ENCODE results near the gene CDC34. TPM values are rescaled to one million over a fixed set of nuclear protein-coding genes. Genes with fewer than 3 reads are reported as not detected.
A peak's percentile ranks its signal among the peaks of the same experiment; 100 is the strongest.

CDC34 gene
- total RNA-seq, 1 donor from 2014 or later, result 265 TPM

DNA sequence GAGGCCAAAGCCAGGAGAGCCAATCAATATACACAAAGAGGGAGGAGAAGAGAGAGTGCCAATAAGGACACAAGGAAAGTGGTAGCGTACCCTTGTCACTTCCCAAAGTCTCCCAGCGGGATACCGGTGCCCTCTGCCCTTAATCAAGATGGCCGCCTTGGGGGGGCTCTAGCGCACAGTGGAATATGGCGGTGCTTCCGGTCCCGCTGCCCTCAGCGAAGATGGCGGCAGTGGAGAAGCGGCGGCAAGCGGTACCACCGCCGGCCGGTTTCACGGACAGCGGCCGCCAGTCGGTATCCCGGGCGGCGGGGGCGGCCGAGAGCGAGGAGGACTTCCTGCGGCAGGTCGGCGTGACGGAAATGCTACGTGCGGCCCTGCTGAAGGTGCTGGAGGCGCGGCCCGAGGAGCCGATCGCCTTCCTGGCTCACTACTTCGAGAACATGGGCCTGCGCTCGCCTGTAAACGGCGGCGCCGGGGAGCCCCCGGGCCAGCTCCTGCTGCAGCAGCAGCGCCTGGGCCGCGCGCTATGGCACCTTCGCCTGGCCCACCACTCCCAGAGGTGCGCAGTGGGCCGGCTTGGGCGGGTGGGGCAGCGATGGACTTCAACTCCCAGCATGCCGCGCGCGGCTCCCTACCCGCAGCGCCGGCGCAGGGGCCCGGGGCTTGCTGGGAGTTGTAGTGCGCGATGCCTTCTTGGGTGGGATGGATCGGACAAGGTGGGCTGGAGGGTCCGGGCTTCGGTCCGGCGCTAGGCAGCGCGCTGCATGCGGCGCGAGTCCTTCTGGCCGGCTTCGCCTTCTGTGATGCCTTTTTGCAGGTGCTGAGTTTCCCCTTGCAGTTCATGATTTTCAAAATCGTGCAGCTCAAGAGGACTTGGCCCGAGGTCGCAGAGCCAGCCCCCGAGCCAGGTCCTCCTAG lies 24.0 kb upstream of the CDC34 start, which contains the start of gene TPGS1:
Gene TPGS1 (plus strand): TSS at position 212 of the 918 bp plus-strand sequence. CDS start 10 bp downstream, at position 222.
- DNase-seq (ENCODE audit: low read depth), result peak; percentile 99
- TF ChIP-seq, protein P1, sequence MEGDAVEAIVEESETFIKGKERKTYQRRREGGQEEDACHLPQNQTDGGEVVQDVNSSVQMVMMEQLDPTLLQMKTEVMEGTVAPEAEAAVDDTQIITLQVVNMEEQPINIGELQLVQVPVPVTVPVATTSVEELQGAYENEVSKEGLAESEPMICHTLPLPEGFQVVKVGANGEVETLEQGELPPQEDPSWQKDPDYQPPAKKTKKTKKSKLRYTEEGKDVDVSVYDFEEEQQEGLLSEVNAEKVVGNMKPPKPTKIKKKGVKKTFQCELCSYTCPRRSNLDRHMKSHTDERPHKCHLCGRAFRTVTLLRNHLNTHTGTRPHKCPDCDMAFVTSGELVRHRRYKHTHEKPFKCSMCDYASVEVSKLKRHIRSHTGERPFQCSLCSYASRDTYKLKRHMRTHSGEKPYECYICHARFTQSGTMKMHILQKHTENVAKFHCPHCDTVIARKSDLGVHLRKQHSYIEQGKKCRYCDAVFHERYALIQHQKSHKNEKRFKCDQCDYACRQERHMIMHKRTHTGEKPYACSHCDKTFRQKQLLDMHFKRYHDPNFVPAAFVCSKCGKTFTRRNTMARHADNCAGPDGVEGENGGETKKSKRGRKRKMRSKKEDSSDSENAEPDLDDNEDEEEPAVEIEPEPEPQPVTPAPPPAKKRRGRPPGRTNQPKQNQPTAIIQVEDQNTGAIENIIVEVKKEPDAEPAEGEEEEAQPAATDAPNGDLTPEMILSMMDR (conservative IDR thresholded peaks at IDR 0.05; ENCODE audit: low read depth, low read length), result no peak
- peak within 1 kb of the TSS; percentile 95 for H3K4me3 ChIP-seq (ENCODE audit: low read depth, low read length)

DNA sequence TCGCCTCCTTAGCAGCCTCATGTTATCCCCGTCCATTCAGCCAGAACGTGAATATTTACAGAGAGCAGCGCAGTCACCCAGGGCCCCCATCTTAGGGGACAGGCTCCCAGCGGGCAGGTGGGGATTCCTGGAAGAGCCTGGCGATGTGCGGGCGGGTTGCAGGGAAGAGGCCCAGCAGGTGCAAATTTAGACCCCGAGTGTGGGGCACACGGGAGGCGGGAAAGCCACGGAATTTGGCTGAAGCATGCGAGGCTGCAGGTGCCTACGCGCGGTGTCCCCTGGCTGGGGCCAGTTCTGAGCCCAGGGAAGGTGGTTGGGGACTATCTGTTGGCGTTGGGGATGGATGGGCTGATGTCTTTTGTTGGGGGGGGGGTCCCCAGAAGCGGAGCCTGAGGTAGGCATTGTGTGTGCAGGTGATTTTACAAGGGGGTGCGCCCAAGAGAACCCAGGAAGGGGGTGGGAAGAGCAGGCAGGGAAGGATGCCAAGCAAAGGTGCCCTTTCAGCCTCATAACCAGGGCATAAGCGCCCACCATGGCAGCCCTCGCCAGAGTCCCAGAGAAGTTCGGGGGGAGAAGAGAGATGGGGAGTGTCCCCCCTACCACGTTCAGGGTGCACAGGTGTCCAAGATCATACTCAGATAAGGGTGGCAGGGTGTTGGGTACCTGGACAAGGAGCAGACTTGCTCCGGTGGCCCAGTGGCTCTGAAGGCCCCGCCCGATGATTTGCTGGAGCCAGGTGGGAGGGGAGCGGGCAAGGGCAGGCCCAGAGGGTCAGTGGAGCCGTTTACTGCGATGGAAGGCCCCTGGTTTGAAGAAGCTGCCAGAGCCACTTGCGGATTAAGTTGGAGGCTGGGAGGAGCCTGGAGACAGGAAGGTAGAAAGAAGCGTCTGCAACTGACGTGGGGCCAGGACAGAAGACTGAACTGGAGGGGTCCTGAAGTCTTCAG lies 23.1 kb upstream of the CDC34 start:
- no peak for DNase-seq (ENCODE audit: low read depth)
- TF ChIP-seq, protein P1 (conservative IDR thresholded peaks at IDR 0.05; ENCODE audit: low read depth, low read length), result no peak
- H3K4me3 ChIP-seq (ENCODE audit: low read depth, low read length), result peak overlapping the region; percentile 95

DNA sequence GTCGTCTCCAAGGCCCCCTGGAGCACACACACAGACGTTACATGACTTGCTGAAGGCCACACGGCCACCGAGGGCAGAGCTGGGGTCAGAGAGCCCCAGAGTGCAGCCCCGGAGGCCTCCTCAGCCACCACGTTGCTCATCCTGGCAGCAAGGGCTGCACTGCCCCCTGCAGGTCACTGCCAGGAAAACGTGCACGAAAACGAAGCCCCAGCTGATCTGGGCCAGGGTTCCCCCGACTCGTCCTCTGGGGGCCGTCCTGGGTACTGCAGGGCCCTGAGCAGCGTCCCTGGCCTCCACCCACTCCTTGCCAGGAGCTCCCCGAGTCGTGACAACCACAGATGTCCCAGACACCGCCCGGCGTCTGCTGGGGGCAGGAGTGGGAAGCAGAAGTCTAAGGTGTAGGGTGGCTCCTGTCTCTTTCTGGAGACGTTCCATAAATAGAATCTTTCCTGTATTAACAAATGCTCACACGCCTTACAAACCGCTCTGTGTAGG lies 20.9 kb upstream of the CDC34 start:
- no peak overlapping the region for H3K4me3 ChIP-seq (ENCODE audit: low read depth, low read length)
- TF ChIP-seq, protein P1 (conservative IDR thresholded peaks at IDR 0.05; ENCODE audit: low read depth, low read length), result peak; percentile 95
- no peak for DNase-seq (ENCODE audit: low read depth)

DNA sequence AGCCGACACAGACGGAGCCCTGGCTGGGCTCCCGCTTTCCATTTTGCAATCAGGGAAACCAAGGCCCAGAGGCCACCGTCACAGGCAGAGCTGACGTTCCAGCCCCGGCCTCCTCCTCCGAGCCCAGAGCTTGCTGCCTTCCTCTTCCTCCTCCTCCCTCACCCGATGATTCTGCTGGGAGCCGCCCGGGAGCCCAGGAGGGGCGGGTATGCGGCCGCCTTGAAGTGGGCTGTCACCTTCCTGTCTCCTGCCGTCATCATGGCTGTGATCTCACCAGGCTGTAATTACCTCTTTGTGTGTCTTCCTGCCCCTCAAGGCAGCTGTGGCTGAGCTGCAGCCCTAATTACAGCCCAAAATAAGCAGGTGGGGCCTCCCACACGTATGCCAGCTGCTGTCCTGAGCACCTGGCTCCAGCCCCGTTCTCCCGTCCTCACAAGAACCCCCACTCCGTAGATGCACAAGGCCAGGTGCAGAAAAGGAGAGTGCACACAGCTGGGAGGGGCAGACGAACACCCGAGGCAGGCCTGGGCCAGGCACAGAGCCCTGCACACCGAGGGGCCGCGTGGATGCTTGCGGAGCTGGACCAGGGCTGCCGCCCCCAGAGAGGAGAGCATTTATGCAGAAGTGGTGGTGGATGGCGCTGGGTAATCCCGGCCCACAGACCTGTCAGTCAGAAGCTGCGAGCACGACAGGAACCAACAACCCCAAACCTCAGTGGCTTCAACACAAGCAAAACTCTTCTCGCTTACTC lies 20.3 kb upstream of the CDC34 start:
- no peak for DNase-seq (ENCODE audit: low read depth)
- TF ChIP-seq, protein P1 (conservative IDR thresholded peaks at IDR 0.05; ENCODE audit: low read depth, low read length), result no peak
- no peak overlapping the region for H3K4me3 ChIP-seq (ENCODE audit: low read depth, low read length)

DNA sequence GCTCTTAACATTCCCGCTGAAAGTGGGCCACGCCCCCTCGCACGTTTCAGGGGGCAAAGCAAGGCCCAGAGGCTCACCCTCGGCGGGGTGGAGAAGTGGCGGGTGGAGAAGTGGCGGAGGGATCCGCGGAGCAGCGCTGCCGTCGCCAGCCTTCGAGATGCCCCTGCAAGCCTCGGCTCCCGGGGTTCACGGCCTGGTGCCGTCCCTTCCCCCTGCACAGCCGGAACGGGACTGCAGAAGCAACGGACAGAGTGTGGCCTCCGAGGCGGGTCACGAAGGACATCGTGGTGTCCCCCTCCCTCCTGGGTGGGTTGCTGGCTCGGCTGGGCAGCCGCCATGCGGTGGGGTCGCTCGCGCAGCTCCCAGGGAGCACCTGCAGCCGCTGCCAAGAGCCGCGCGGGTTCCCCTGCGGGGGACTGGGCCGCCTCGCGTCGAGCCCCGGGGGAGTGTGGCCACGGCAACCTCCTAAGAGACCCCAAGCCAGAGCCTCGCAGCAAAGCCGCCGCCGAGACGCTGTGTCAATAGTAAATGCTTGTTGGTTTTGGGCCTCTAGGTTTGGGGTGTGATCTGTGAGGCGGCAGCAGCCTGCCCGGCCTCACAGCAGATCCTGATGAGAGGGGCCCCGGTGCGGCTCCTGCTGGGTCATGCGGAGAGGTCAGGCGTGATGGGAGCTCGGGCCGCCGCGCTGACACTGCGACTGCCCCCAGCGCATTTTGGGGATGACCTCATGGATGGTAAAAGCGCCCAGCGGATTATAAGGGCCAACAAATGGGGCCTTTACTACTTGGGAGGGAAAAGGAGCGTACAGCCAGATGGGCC lies 18.8 kb upstream of the CDC34 start:
- H3K4me3 ChIP-seq (ENCODE audit: low read depth, low read length), result no peak overlapping the region
- TF ChIP-seq, protein P1 (conservative IDR thresholded peaks at IDR 0.05; ENCODE audit: low read depth, low read length), result no peak
- DNase-seq (ENCODE audit: low read depth), result no peak
